ENCODE measurements around the gene POLR1C.
A peak's percentile ranks its signal among the peaks of the same experiment; 100 is the strongest.
"Not testable (repeated sequence)": the region's sequence is repeated elsewhere in the genome, so short reads cannot be mapped to it uniquely, and the experiment has no call there.

POLR1C gene

GRCh38 chr6:43516697-43517504, at the start of gene POLR1C, which contains the start of gene YIPF3:
POLR1C (plus strand) TSS chr6:43517089; CDS start chr6:43517110, 21 bp downstream.
YIPF3 (minus strand) TSS chr6:43516926; CDS start chr6:43516807, 119 bp downstream.
- H3K9me3 ChIP-seq (ENCODE audit: control insufficient read depth, insufficient read depth, low read length) = no peaks in the 10 kb centered on the region
- peak within 1 kb of the TSS; percentile 68 for H3K9ac ChIP-seq (ENCODE audit: low read depth, low read length)
- H3K36me3 ChIP-seq (ENCODE audit: insufficient read depth, low read length) = peaks cover 30% of the 10 kb centered on the region
- peaks cover 6% of the 10 kb centered on the region; the same call in 1 of the 2 replicates for H3K4me1 ChIP-seq (ENCODE audit: insufficient read depth, low read length)

GRCh38 chr6:43467265-43467664, 49.6 kb upstream of the POLR1C start:
- H3K4me1 ChIP-seq (ENCODE audit: insufficient read depth, low read length); H3K9ac ChIP-seq (ENCODE audit: low read depth, low read length); H3K36me3 ChIP-seq (ENCODE audit: insufficient read depth, low read length); H3K9me3 ChIP-seq (ENCODE audit: control insufficient read depth, insufficient read depth, low read length): not testable (repeated sequence)

- no peaks in the 10 kb centered on the region for H3K9me3 ChIP-seq (ENCODE audit: control insufficient read depth, insufficient read depth, low read length)
- H3K36me3 ChIP-seq (ENCODE audit: insufficient read depth, low read length) = no peaks in the 10 kb centered on the region
- no peaks in the 10 kb centered on the region; the same call in 1 of the 2 replicates for H3K4me1 ChIP-seq (ENCODE audit: insufficient read depth, low read length)
- H3K9ac ChIP-seq (ENCODE audit: low read depth, low read length) = no peak overlapping the region
Measured at GRCh38 chr6:43467752-43468151, 49.1 kb upstream of the POLR1C start.

- H3K9me3 ChIP-seq (ENCODE audit: control insufficient read depth, insufficient read depth, low read length) = no peaks in the 10 kb centered on the region
- no peaks in the 10 kb centered on the region; the same call in 1 of the 2 replicates for H3K4me1 ChIP-seq (ENCODE audit: insufficient read depth, low read length)
- H3K9ac ChIP-seq (ENCODE audit: low read depth, low read length) = no peak overlapping the region
- H3K36me3 ChIP-seq (ENCODE audit: insufficient read depth, low read length) = no peaks in the 10 kb centered on the region
Measured at GRCh38 chr6:43468240-43468639, 48.6 kb upstream of the POLR1C start.

- Histone ChIP-seq H3K9ac (ENCODE audit: low read depth, low read length) (no peak overlapping the region), H3K36me3 (ENCODE audit: insufficient read depth, low read length) (no peaks in the 10 kb centered on the region), H3K9me3 (ENCODE audit: control insufficient read depth, insufficient read depth, low read length) (no peaks in the 10 kb centered on the region), H3K4me1 (ENCODE audit: insufficient read depth, low read length) (no peaks in the 10 kb centered on the region; the same call in 1 of the 2 replicates)
Measured at GRCh38 chr6:43468748-43469681, 47.9 kb upstream of the POLR1C start.

- Histone ChIP-seq H3K4me1 (ENCODE audit: insufficient read depth, low read length) (no peaks in the 10 kb centered on the region; the same call in 1 of the 2 replicates), H3K9me3 (ENCODE audit: control insufficient read depth, insufficient read depth, low read length) (no peaks in the 10 kb centered on the region), H3K36me3 (ENCODE audit: insufficient read depth, low read length) (no peaks in the 10 kb centered on the region), H3K9ac (ENCODE audit: low read depth, low read length) (no peak overlapping the region)
Measured at GRCh38 chr6:43469947-43470346, 46.9 kb upstream of the POLR1C start.

GRCh38 chr6:43471399-43471798, 45.5 kb upstream of the POLR1C start:
- H3K9me3 ChIP-seq (ENCODE audit: control insufficient read depth, insufficient read depth, low read length) = no peaks in the 10 kb centered on the region
- no peak overlapping the region for H3K9ac ChIP-seq (ENCODE audit: low read depth, low read length)
- H3K36me3 ChIP-seq (ENCODE audit: insufficient read depth, low read length) = no peaks in the 10 kb centered on the region
- no peaks in the 10 kb centered on the region; the same call in 1 of the 2 replicates for H3K4me1 ChIP-seq (ENCODE audit: insufficient read depth, low read length)

GRCh38 chr6:43472515-43472914, 44.4 kb upstream of the POLR1C start:
- H3K9ac ChIP-seq (ENCODE audit: low read depth, low read length) = no peak overlapping the region
- H3K9me3 ChIP-seq (ENCODE audit: control insufficient read depth, insufficient read depth, low read length) = no peaks in the 10 kb centered on the region
- H3K4me1 ChIP-seq (ENCODE audit: insufficient read depth, low read length) = no peaks in the 10 kb centered on the region; the same call in 1 of the 2 replicates
- H3K36me3 ChIP-seq (ENCODE audit: insufficient read depth, low read length) = no peaks in the 10 kb centered on the region

GRCh38 chr6:43475516-43475915, 41.4 kb upstream of the POLR1C start:
- Histone ChIP-seq H3K9ac (ENCODE audit: low read depth, low read length) (no peak overlapping the region), H3K4me1 (ENCODE audit: insufficient read depth, low read length) (0 out of 2 replicates have a peak, but pooled peaks cover 5% of the 10 kb centered on the region), H3K36me3 (ENCODE audit: insufficient read depth, low read length) (no peaks in the 10 kb centered on the region), H3K9me3 (ENCODE audit: control insufficient read depth, insufficient read depth, low read length) (no peaks in the 10 kb centered on the region)

GRCh38 chr6:43476746-43477145, 40.1 kb upstream of the POLR1C start:
- Histone ChIP-seq H3K9me3 (ENCODE audit: control insufficient read depth, insufficient read depth, low read length) (no peaks in the 10 kb centered on the region), H3K36me3 (ENCODE audit: insufficient read depth, low read length) (no peaks in the 10 kb centered on the region), H3K4me1 (ENCODE audit: insufficient read depth, low read length) (peaks cover 9% of the 10 kb centered on the region), H3K9ac (ENCODE audit: low read depth, low read length) (peak overlapping the region; percentile 77)

GRCh38 chr6:43477235-43478007, 39.5 kb upstream of the POLR1C start, which contains the start of gene TJAP1:
TJAP1 (plus strand) TSS chr6:43477570; CDS start chr6:43499002, 21,432 bp downstream.
- peaks cover 16% of the 10 kb centered on the region for H3K4me1 ChIP-seq (ENCODE audit: insufficient read depth, low read length)
- H3K9ac ChIP-seq (ENCODE audit: low read depth, low read length) = peak within 1 kb of the TSS; percentile 77
- H3K9me3 ChIP-seq (ENCODE audit: control insufficient read depth, insufficient read depth, low read length) = no peaks in the 10 kb centered on the region
- no peaks in the 10 kb centered on the region for H3K36me3 ChIP-seq (ENCODE audit: insufficient read depth, low read length)

GRCh38 chr6:43478008-43478372, 38.9 kb upstream of the POLR1C start:
- Histone ChIP-seq H3K9me3 (ENCODE audit: control insufficient read depth, insufficient read depth, low read length) (no peaks in the 10 kb centered on the region), H3K9ac (ENCODE audit: low read depth, low read length) (peak overlapping the region; percentile 77), H3K4me1 (ENCODE audit: insufficient read depth, low read length) (peaks cover 18% of the 10 kb centered on the region), H3K36me3 (ENCODE audit: insufficient read depth, low read length) (no peaks in the 10 kb centered on the region)

- Histone ChIP-seq H3K4me1 (ENCODE audit: insufficient read depth, low read length) (peaks cover 18% of the 10 kb centered on the region), H3K9ac (ENCODE audit: low read depth, low read length) (no peak overlapping the region), H3K36me3 (ENCODE audit: insufficient read depth, low read length) (no peaks in the 10 kb centered on the region), H3K9me3 (ENCODE audit: control insufficient read depth, insufficient read depth, low read length) (no peaks in the 10 kb centered on the region)
Measured at GRCh38 chr6:43481075-43481474, 35.8 kb upstream of the POLR1C start.

Data from ES-I3 (cell line).